Upper lobe of left lung (tissue), 4 donors: ENCODE results near the gene PLXNA4.

Experiments used
- POLR2AphosphoS5 ChIP-seq, 2 donors: sonication (generic); formaldehyde crosslinking; IDR thresholded peaks; one replicate each; pipeline ENCODE4 v1.5.1; 2017; ENCODE audit warnings: antibody characterized with exemption in 2 of 2
- TF ChIP-seq, protein P1 (sequence below), 6 experiments: fragments of 450-650 bp in 4 of 6; fragments of 200-600 bp in 2 of 6; sonication (generic) in 2 of 6; IDR thresholded peaks; one replicate each; pipeline ENCODE4 v1.5.1; 2016 to 2019; ENCODE audit warnings: antibody characterized with exemption in 6 of 6

DNA sequence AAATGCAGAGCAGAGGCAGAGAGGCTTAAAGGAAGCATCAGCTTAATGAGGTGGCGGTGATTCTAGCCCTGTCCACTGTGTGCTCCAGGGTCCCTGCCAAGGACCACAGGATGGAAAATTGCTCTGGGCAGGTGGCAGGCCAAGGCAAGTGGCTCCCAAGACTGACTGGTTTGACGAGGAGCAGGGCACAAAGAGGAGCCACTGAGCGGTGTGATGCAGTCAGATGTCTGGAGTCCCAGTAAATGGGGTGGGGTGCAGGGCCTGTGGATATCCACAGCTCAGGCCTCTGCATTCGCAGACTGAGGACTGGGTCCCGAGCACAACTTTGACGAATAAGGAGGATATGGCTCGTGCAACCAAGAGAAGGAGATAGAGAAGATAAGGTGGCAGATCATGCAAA, 385.6 kb downstream of the PLXNA4 start:
- TF ChIP-seq POLR2AphosphoS5 (IDR thresholded peaks at IDR 0.05): no peak
- TF ChIP-seq, protein P1, sequence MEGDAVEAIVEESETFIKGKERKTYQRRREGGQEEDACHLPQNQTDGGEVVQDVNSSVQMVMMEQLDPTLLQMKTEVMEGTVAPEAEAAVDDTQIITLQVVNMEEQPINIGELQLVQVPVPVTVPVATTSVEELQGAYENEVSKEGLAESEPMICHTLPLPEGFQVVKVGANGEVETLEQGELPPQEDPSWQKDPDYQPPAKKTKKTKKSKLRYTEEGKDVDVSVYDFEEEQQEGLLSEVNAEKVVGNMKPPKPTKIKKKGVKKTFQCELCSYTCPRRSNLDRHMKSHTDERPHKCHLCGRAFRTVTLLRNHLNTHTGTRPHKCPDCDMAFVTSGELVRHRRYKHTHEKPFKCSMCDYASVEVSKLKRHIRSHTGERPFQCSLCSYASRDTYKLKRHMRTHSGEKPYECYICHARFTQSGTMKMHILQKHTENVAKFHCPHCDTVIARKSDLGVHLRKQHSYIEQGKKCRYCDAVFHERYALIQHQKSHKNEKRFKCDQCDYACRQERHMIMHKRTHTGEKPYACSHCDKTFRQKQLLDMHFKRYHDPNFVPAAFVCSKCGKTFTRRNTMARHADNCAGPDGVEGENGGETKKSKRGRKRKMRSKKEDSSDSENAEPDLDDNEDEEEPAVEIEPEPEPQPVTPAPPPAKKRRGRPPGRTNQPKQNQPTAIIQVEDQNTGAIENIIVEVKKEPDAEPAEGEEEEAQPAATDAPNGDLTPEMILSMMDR (IDR thresholded peaks at IDR 0.05): no peak
